ENCODE data around the gene DNAH17.

The DNAH17 gene

DNA sequence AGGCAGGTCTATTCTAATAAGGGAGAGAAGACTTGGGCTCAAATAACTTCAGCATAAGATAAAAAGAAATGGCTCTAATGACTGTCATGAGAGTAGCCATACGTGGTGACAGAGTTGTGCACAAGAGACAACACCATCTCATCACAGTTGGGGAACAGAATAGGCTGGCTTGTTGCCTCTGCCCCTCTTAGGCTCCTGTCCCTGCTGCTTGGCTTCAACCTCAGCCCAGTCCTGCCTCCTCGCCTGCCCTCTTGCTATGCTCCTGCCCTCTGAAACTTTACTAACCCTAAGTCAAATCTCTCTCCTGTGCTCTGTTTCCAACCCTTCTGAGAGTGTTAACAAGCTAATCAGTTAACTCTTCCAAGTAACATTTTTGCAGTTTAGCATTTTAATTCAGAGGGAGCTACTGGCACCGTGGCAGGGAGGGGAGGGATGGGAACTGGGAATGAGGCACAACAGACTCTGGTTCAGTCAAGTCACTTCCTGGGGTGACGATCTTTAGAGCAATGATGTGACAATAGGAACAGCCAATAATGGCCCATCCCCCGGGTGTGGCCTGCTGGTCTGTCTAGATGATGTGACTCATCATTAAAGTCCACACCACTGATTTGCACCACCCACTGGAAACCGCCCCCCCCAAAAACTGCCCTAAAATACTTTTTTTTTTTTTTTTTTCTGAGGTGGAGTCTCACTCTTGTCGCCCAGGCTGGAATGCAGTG, 35.5 kb downstream of the DNAH17 start:
- DNase-seq: no peak

DNA sequence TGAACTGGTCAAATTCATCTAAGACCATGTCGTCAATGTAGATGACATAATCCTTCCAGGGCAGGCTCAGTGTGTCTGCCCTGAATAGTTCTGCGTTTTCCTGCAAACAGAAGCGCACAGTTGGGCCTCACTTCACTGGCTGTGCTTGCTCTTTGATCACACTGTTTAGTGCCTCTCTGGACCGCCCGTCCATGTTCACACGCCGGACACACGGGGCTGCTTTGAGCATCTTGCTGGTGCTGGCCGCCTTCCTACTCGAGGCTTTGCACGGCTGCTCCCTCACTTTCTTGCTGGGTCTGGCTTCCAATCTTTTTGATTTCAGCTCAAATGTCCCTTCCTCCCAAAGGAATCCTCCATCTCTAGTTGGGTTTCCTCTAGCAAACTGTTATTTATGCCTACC, 37.4 kb downstream of the DNAH17 start:
- no peak for DNase-seq

DNA sequence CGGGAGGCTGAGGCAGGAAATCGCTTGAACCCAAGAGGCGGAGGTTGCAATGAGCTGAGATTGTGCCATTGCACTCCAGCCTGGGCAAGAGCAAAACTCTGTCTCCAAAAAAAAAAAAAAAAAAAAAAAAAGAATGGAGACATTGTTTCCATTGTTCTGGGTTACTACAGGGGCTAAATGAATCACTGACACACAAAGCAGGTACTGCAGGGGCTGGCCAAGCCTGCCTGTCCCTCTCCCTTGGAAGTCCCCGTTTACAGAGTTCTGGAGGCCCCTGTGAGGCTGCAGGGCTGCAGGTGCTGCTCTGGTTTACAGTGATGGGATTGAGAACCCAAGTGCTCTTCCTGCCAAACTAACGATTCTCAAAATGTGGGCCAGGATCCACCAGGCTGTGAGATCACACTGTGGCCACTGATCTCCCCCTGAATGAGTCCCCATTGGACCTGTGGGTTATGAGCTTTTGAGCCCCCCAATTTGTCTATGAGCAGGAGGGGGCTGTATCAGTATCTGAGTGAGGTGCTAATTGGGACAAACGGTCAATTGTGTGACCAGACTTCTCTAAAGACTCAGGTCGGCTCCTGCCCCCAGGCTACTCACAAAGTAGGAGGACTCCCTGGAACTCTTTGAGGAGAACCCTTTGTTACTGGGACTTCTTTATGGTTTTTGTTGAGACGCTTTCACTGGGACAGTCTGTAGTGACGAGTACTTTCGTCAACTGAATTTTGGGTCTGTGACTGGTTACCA, 39.0 kb downstream of the DNAH17 start:
- no peak for DNase-seq

DNA sequence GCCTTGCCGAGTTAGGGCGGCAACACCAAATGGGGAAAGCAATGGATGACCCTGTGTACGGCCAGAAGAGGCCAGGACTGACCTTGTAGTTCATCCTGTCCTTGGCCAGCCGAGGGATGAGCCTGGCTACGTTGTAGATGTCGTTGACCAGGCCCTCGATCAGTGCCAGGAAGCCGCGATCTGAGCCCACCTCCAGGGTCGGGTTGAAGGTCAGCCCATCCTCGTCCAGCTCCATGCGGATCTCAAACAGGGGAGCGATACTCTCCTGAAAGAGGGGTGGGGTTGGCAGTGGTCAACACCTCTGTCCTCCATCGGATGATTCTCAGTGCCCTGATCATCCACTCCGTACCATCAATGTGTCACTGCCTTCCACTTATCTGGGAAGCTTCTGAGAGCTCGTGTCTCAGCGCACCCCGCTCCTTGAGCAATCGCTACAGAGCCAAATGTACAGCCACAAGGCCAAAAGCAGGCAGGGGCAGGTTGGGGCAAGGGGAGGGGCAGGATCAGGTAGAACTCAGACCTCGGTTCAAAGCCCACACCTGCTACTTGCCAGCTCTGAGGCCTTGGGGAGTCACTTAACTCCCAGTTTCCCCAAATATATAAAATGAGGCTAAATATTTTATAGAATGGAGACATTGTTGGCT, 39.9 kb downstream of the DNAH17 start:
- no peak for DNase-seq

DNA sequence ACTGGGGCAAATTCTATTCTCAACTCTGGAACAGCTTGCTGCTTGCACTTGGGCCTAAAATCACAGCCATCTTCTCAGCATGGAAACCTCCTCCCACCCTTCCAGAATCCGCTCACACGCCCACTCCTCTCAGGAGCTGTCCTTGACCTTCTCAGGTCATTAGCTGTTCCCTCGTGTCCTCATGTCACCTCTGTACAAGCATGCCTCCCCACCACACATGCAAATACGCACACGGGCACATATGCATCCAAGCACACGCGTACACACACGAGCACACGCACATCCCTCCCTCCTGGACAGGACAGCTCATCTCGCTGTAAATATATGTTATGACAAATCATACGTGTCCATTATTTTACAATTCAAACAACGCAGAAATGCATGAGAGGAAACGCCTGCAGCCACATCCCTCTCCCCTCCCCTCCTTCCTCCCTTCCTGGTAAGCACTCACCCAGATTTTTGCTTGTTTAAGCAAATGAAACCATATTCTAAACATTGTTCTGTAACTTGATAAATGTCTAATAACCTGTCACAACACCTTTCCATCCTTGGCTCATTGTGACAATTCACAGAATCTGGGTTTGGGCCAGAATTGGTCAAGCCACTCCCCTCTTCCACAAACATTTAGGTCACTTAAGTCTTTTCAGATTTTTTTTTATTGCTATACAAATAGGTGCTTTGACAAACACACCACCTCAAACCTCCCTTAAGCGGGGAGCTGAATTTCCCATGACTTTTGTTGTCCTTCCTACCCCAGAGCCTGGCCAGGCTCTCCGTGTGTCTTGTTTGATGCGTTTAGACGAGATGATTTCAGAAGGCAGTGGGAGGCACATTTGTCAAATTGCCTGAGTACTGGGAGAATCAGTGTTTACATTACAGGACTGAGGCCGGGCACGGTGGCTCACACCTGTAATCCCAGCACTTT, 41.7 kb downstream of the DNAH17 start:
- DNase-seq: peak; percentile 43

DNA sequence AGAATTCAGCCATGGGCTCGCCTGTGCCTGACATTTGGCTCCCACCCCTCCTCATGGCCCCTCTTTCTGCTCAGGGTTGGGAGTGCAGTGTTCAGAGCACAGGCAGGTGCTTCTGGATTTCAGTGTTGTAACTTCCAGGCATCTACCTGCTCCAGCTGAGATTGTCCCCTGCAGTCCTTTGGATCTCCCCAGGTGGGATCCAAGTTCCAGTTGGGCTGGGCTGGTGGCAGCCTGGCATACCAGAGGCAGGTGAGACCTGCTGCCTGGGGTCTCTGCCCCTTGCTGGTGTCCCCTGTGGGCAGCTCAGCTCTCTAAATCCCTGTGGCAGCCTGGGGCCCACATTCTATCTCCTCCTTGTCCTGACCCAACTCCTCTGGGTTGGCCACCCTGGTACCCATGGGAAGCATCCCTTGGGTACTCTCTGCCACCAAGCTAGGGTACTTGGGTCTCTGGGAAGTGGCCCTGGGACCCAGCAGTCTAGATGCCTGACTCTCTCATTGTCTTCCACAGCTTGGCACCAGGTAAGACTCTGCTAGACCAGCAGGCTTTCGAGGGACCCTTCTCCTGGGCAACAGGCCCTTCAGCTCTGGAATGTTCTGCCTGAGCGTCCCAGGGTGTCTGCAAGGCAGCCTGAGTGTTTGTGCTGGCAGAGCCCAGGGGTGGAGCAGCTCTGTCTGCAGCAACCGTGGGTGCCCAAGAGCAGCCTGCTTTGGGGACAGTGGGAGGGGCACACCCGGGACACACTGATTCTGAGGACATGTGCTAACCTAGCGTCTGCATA, 42.5 kb downstream of the DNAH17 start:
- peak; percentile 5 for DNase-seq

DNA sequence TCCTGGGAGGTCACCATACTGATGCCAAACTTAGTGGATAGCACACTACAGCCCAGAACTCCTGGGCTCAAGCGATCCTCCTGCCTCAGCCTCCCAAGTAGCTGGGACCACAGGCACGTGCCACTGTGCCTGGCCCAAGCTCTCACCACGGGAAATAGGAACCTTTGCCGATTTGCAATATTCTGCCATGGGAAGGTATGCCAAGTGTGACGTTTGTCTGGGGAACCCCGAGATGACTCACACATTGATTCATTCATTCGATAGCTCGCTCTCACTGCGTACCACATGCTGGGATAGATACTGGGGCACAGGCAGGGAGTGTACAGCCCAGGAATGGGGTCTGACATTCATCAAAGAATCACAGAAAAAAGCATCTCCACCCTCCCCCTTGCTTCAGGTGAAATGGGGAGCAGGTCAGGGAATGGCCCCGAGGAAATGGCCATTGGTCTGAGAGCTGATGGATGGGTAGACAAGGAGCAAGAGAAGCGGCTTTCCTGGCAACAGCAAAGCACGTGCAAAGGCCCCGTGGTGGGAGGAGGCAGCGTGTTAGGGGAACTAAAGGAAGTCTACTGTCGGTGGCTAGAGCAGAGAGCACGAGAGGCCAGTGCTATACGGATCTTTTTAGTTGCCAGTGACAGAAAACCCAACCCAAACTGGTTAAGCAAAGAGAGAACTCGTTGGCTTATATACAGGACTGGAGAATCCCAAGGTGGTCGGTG, 44.1 kb downstream of the DNAH17 start:
- no peak for DNase-seq

DNA sequence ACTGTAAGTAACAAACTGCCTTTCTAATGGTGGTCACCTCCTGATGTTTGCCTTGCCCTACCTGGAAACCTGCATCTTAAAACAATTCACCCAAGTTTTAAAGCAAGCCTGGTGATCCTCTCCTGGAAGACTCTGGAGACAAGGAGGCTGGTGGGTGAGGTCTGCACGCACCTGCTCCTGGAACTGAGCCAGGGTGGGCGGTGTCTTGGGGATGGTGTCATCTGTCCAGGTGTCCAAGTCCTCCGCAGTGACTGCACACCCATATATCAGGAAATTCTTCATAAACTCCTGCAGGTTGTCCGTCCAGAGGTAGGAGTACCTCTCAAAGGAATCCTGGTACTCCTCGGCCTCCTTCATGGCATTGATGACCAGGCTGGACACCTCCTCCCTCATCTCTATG, 44.9 kb downstream of the DNAH17 start:
- DNase-seq: no peak

DNA sequence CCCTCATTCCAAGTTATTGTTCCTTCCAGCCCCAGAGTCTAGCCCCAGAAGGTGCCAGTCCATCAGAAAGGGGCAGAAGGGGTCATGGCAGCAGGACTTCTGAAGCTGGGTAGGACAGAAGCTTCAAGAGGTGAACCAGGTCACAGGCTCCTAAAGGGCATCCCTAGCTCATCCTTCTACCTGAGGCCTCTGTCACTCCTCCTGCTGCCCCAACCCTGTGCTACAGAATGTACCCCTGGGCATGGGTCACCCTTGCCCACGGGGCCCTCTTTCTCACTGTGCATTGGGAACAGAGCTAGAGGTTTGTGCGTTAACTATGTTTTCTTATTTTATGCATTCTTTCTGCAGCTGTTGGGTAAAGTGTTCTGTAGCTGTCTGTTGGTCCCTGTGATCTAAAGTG, 46.5 kb downstream of the DNAH17 start:
- DNase-seq: no peak

DNA sequence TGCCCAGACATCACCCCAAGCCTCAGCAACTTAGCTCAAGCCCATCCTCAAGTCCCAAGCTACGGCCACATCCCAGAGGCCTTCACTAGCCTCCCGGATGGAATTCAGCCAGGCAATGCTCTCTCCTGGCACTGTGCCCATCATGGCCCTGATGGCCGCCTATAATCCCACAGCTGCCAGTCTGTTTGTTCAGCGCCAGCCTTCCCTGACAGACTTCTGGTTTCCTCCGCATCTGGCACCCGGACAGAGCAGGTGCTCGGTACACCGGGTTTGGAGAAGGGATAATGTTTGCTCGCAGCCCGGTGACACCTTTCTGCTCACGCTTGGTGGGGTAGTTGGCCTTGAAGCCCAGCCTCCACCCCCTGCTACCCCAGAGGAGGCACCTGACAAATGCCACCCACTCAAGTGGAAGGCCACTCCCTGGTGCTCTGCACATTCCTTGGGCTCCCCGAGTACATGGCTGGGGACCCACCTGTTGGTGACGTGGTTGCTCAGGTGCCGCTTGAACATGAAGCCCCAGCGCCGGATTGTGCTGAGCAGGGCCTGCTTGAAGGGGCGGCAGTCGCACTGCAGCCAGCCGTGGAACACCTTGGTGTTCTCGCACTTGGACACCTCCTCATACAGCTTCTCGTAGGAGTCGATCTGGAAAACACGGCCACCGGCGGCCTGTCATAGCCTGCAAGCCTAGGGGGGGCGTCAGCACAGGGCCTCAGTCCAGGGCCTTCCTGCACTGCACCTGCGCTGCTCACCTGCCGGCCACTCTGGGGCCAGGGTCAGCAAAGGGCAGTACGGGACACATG, 47.1 kb downstream of the DNAH17 start:
- no peak for DNase-seq

DNA sequence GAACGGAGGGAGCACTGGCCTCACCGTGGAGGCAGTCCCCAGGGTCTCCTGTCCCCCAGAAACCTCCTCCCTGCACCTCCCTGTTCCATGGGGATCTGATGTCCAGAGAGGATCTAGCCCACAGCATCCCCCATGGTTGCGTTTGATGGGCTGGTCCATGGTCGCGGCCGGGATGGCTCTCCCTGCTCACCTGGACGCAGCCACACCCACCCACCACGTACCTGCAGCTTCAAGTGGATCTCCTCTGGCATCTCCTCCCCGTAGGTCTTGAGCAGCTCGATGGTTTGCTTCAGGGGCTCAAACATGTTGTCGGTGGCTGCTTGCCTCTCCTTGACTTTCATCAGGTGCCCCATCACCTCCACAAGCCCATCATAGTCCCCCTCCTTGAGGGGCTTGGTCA, 47.9 kb downstream of the DNAH17 start:
- no peak for DNase-seq

DNA sequence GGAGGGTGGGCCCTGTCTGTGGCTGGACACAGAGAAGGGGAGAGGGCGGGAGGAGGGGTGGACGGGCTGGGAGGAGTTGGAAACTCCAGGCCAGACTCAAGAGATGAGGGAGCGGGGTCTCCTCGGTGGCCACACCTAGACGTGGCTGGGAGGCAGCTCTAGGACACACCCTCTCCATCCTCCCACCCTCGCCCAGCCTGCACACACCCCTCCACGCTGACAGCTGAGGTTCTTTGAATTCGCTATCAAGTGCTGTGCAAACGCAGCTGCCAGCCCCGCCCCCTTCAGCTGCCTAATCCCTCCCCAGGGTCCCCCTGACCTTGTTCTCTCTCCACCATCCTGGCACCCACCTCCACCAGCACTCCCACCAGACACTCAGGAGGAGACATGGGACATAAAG, 48.7 kb downstream of the DNAH17 start:
- DNase-seq: no peak

DNA sequence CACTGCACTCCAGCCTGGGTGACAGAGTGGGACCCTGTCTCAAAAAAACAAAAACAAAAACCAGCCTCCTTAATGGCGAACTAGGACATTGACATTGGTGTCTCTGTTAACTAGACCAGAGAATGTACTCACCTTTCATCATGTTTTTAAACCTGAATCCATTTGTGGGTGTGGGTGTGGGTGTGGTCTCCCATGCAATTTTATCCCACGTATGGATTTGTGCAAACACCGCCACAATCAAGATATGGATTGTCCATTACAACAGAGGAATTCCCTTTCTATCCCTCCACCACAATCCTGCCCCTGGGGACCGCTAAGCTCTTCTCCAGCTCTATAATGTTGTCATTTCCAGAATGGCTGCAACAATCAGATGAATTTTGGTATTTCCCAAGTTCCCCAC, 49.9 kb downstream of the DNAH17 start:
- DNase-seq: no peak

DNA sequence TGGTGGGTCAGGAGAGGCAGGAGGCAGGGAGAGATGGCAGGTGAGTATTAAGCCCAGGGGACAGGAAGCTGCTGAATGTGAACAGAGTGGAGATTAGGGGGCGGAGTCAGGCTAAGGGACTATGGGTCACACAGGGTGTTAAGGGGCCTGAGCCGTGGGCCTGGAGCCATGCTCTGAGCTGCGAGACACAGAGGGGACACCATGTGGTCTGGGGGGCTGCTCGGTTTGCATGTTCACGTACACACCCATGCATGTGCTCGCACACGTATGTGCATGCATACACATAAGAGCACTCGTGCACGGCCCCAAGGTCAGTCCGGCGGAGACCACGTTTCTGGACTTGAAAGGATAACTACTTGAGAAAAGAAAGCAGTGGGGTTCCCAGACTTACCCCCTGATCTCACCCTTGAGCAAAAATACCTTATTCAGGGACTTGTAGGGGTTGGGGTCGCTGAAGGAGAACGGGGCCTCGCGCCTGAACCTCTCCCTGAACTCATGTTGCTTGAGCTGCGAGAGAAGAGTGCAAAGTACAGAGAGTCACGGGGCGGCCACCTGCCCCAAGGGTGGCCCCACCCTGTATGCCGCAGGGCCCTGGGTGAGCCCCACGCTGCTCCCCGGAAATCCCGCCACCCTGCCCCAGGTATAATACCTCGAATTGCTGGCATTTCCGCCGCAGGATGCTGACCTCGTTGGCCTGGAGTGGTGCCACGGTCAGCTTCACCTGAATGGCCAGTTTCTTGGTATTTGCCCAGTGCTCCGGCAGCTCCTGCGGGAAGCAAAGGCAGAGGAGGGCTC, 50.8 kb downstream of the DNAH17 start:
- DNase-seq: no peak

DNA sequence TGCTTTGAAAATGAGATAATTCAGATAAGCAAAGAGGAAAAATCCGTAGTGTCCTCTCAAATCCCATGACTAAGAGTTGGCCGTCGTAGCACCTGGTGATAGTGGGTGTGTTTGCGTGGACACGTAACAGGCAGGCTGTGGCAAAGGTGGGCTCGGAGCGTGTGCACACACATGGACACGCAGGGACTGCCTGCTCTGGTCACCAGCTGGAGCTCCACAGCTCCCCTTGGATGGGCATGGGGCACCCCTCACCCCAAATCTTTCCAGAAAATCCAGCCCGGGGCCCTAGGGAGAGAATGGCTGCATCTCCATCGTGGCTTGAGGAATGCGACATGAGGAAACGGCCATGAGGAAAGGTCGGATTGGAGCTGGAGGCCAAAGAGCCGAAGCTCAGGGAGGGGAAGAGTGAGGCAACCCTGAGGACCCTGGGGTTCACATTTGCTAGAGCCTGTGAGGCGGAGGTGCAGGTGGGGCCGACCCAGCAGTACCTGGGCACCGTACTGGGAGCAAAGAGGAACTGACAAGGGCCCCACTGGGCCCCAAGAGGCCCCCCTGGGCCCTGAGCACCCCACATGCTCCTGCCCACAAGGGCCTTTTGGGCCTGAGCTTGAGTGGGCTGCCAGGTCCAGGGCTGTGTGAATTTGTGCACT, 51.6 kb downstream of the DNAH17 start:
- no peak for DNase-seq

DNA sequence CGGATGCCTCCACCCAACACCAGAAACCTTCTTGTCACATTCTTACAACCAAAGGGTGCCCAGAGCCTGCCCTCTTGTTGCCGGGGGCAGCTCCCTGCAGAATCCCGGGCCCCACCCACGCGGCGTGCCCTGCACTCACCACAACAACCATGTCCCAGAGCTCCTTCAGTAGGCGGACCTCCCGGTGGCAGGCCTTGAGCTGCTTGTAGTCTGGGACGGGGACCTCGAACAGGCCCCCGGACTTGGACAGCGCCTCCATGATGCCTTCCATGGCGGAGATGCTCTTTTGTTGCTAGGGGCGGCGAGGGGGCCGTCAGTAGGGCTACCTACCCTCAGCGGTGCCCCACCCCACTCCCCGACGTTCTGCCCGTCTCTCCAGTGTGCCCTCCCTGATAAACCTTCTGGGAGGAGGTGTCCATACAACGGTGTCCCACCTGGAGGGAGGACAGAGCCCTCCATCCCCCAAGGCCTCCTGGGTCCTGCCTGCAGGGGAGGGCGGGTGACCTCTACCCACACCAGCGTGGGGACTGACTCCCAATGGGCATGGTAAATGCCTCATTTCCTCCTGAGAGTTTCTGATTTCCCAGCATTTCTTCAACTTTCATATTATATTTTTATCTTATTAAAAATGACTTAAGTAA, 52.2 kb downstream of the DNAH17 start:
- DNase-seq: no peak

DNA sequence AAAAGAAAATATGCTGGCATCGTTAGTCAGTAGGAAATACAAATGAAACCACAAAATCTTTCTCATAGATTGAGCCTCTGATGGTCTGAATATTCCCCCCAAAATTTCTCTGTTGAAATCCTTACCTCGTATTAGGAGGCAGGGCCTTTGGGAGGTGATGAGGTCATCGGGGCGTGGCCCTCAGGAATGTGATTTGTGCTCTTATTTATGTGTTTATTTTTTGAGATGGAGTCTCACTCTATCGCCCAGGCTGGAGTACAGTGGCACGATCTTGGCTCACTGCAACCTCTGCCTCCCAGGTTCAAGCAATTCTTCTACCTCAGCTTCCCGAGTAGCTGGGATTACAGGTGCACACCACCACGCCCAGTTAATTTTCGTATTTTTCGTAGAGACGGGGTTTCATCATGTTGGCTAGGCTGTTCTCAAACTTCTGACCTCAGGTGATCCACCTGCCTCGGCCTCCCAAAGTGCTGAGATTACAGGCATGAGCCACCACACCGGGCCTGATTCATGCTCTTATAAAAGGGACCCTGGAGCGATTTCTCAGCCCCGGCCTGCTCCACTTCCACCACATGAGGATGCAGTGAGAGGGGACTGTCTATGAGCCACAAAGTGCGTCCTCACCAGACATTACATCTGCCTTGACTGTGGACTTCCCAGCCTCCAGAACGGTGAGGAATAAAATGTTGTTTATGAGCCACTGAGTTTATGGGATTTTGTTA, 53.1 kb downstream of the DNAH17 start:
- DNase-seq: no peak
